OCI-LY7 (cell line): ENCODE data around the gene PPP3CA.

Experiments
- EZH2phosphoT487 ChIP-seq: fragments of 200-600 bp; sonication (generic); IDR thresholded peaks from 2 replicates; pipeline ENCODE4 v1.6.1; 2018; ENCODE audit warnings: low read depth, borderline replicate concordance, mild to moderate bottlenecking, mixed run types, antibody characterized with exemption, low read length, moderate library complexity, mixed read lengths
- TF ChIP-seq, protein P1 (sequence below): fragments of 200-600 bp; sonication (generic); conservative IDR thresholded peaks from 2 replicates; pipeline ENCODE4 v1.5.1; 2014; ENCODE audit warnings: mild to moderate bottlenecking, antibody characterized with exemption, low read length, moderate library complexity, mixed read lengths

DNA sequence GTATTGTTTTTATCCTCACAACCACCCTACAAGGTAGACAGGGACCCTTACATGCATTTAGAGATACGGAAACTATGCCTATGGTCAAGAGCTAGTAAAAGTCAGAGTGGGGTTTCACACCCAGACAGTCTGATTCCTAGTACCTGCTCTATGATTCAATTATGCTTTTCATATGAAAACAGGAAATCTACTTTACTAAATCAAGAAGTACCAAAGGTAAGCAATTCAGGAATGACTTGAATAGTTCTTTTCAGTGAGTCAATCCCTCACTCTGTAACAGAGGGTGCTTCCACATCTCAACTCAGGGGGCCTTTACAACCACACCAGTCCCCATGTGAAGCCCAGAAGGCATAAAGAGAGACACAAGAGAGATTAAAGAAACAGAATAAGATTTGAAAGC is 191.4 kb downstream of the PPP3CA start:
- TF ChIP-seq, protein P1, sequence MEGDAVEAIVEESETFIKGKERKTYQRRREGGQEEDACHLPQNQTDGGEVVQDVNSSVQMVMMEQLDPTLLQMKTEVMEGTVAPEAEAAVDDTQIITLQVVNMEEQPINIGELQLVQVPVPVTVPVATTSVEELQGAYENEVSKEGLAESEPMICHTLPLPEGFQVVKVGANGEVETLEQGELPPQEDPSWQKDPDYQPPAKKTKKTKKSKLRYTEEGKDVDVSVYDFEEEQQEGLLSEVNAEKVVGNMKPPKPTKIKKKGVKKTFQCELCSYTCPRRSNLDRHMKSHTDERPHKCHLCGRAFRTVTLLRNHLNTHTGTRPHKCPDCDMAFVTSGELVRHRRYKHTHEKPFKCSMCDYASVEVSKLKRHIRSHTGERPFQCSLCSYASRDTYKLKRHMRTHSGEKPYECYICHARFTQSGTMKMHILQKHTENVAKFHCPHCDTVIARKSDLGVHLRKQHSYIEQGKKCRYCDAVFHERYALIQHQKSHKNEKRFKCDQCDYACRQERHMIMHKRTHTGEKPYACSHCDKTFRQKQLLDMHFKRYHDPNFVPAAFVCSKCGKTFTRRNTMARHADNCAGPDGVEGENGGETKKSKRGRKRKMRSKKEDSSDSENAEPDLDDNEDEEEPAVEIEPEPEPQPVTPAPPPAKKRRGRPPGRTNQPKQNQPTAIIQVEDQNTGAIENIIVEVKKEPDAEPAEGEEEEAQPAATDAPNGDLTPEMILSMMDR, result no peak
- TF ChIP-seq EZH2phosphoT487, result no peak
